GM18520 (cell line): ENCODE results near the gene PRKAG2.

ENCODE experiments used
- ATAC-seq: cut with Tn5 transposase; IDR thresholded peaks from one replicate; pipeline ENCODE4 v1.9.1; 2021; ENCODE audit not compliant: unreplicated experiment

PRKAG2 gene

GRCh38 chr7:151866761-151867655, 9.9 kb downstream of the PRKAG2 start:
- no peak for ATAC-seq

DNA sequence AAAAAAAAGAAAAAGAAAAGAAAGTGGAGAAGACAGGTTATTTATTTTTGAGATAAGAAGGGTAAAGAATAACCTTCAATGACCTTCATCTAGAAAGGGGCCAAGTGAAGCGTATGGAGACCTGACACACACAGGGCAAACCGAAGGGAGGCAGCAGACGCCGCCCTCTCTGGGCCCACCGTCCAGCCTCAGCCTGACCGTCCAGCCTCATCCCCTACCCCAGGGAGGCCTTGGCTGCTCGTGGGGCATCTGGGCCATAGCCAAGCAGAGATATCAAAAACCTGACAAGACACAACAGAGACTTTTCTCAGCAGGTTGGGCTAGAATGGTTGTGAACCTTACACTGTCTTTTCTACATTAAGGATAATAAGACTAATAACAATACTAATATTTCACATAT, 10.9 kb downstream of the PRKAG2 start:
- ATAC-seq: no peak

- no peak for ATAC-seq
These were observed 11.7 kb downstream of the PRKAG2 start for GRCh38 chr7:151865070-151865670.

GRCh38 chr7:151864561-151864960, 12.4 kb downstream of the PRKAG2 start:
- no peak for ATAC-seq

DNA sequence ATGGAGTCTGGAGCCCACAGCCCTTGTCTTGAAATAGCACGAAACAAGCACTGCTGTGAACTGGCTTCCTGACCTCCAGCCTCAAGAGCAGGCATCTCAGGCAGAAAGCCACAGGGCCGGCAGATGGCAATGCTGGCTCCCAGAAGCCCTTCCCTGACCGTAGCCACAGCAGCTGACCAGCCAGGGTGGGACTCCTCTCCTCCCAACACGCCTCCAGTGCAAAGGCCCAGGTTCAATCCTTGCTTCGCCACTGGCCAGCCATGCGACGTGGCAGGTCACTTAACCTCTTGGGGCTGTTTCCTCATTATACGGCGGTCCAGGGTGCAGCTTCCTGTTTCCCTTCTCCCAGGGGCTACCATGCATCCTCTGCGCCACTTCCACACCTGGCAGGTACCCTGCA, 12.8 kb downstream of the PRKAG2 start:
- ATAC-seq: no peak

DNA sequence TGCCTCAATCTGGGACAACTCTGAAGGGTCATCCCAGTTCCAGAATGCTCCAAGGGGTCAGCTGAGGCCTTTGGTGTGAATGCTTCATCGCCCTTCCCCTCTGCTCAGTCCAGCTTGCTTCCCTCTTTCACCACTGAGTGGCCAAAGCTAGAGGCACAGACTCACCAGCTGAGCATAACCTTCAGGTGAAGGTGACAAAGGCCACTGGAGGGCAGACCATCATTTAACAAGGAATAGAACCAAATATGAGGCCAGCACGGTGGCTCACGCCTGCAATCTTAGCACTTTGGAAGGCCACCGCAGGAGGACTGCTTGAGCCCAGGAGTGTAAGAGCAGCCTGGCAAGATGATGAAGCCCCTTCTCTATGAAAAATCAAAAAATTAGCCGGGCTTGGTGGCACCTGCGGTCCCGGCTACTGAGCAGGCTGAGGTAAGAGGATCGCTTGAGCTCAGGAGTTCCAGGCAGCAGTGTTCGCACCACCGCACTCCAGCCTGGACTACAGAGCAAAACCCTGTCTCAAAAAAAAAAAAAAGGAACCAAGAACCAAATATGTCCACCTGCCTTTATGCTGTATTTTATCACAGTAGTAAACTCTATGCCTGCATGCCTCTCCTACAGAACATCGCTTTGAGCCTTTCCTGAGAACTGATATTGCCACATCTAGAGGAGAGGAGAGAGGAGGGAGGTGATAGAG, 13.4 kb downstream of the PRKAG2 start:
- ATAC-seq: no peak

DNA sequence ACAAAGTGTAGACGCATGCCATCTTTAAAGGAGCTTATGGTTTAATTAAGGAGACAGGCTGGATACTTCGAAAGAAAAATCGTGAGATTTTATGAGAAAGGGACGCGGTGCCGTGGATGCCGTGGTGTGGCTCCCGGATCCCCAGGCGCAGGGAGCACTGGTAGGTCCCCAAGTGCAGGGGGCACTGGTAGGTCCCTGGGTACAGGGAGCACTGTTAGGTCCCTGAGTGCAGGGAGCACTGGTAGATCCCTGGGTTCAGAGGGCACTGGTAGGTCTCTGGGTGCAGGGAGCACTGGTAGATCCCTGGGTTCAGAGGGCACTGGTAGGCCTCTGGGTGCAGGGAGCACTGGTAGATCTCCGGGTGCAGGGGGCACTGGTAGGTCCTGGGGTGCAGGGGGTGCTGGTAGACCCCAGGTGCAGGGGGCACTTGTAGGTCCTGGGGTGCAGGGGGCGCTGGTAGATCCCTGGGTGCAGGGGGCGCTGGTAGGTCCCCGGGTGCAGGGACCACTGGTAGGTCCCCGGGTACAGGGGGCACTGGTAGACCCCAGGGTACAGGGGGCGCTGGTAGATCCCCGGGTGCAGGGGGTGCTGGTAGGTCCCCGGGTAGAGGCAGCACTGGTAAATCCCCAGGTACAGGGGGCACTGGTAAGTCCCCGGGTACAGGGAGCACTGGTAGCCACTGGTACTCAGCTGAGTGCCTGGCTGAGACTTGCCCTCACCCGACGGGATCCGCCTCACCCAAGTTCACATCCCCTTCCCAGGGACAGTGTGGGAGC, 14.1 kb downstream of the PRKAG2 start:
- no peak for ATAC-seq

GRCh38 chr7:151861881-151862280, 15.0 kb downstream of the PRKAG2 start:
- no peak for ATAC-seq

DNA sequence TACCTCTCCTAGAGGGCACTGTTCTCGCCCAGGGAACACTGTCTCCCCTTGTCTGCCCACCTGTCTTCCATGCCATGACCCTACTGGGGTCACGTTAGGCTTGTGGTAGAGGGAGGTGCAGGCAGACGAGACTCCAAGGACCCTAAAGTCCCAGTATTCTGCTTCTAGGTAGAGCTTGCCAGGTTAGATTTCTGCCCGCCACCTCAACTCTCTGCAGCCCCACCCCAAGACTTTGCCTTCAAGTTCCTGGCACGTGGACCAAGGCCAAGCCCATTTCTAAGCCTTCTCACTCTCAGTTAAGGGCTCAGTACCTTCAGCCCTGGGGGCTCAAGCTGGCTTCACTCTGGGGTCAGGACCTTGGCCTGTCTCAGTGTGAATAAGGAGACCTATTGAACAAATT, 16.1 kb downstream of the PRKAG2 start:
- ATAC-seq: no peak

GRCh38 chr7:151859948-151860685, 16.8 kb downstream of the PRKAG2 start:
- no peak for ATAC-seq

DNA sequence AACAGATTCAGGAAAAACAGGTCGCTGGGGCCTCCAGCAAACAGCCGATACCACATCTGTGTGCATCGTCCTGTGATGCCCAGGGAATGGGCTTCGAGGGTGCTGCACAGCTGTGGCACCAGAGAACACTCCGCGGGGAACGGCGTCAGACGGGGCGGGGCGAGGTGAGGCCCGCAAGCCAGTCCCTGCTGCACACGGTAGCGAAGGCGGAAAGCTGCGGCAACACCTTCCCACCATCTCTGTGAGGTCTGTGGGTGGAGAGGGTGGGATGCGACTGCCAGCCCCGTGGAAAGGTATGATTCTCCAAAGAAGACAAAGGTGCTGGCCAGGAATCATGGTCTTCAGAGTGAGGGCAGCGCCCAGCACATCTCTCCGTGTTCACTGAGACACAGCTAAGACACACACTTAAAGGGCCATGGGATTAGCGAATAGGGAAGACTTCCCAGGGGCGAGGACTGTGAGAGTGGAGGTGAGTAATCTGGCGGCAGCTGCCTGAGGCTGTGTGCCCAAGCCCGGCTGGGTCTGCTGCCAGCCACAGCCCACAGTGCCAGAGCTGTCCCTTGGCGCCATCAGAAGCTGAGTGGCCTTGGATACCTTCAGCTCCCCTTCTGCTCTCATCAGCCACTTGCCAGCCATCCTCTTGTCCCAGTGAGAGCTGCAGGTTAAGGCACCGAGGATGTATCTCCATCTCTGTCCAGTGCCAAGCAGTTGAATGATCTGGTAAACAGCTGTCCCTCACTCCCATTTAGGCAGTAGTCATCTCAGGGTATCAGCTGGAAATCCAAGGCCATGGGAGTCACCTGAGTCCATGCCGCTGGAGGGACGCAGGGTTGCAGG, 17.6 kb downstream of the PRKAG2 start:
- ATAC-seq: no peak

DNA sequence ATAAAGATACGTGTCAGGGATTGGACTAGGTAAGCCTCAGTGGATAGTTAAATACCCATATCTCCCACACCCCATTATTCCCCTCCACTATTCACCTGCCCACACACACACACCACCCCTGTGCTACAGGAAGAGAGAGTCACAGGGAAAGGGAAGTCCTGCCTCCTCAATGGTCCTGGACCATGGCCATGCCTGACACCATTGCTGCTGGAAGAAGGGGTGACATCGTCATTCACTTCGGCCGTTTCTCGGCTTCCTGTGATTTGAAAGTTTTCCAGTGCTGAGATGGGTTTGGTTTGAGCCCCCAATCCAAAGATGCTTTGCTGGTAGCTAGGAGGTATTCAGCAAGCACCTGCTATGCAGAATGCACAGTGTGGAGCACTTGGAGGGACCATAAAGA, 18.5 kb downstream of the PRKAG2 start:
- no peak for ATAC-seq

DNA sequence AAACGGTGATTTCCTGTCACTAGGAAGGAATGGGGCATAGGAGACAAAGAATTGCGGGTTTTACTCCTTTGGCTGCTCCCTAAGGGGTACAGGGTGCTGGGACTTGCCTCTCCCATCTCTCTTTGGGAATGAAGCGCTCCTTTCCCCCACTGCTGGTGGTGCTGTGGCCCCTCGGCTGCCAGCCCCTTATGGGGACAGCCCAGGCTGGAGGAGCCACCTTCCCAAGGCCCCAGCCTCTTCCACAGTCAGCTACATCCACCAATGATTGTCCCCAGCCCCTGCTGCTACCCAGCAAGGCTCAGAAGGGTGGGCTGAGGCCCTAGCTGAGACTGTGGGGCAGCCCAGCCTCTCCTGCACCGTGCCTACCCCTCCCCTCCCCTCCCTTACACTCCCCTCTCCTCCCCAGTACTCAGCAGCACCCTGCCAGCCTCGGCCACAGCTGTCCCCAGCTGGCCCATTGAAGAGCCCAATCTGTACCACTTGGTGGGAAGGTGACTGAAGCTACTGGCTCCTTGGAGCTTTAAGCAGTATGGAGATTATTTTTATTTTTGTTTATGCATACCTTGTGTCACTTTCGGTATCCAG, 19.0 kb downstream of the PRKAG2 start:
- no peak for ATAC-seq

DNA sequence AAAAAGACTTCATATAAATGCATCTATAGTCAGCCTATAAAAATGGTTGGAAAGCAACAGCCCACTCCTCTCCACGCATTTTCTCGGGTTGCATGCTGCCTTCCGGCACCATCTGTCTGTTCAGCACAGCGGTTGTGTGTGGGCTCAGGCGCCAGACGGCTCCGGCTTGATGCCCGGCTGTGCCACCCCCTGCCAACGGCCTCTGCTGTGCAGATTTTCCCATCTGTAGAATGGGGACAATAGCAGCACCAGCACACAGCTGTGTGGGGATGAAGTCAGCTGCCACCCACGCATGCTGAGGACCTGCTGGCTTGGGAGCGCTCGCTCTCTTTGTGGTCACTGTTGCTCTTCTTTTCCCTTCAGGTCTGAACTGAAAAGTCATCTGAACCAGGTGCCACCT, 19.5 kb downstream of the PRKAG2 start:
- no peak for ATAC-seq

GRCh38 chr7:151856516-151856915, 20.4 kb downstream of the PRKAG2 start:
- ATAC-seq: no peak

DNA sequence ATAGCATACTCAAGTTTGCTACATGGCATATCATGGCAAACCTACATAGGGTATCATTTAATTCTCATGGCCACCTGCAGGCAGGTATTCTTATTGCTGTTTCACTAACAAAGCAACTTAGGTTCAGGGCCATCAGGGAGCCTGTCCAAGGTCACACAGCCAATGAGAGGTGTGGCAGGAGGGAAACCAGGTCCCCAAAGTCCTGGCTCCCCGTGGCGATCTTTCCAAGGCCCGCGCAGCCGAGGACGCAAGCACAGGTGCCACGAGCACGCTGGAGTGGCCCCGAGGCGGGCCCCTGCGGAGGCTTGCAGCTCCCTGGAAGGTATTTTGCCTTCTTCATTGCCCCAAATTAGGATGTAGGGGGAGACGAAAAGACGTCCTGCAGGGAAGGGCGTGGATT, 20.8 kb downstream of the PRKAG2 start:
- ATAC-seq: no peak

GRCh38 chr7:151854720-151855071, 22.2 kb downstream of the PRKAG2 start:
- no peak for ATAC-seq

DNA sequence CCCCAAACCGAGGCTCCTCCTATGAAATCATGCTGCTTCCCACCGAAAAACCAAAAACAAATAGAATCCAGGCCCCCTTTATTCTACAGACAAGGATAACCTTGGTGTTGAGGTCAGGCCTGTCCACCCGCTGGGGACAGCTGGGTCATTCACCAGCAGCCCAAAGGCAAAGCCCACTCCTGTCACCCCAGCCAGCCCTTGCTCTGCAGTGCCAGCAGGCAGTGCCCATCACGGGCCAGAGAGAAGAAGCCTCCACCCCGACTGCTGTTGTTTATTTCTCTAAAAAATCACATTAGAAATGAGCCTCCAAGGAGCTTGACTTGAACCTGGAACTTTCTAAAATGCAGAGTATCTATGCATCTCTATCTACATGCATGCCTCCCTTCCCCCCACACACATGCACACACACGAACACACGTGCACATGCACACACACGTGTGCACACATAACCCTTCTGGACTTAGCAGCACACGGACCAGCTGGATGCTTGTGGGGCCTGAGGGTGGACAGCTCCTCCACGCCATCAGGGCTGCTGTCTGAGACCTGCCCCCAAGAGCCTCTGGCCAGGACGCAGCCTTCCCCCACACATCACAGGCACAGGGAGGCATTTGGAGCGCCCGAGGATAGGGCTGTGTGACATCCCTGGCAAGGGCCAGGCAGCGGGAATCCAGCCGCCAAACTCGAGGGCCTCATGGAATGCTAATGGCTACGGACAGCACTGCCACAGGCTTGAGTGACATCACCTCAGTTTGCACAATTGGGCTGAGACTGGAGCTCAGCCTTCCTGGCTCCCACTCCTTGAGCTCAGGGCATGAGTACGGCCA, 22.8 kb downstream of the PRKAG2 start:
- ATAC-seq: no peak
